HCEC 1CT (cell line): ENCODE results near the gene SIGLEC7.
A peak's percentile ranks its signal among the peaks of the same experiment; 100 is the strongest.
"Not testable (repeated sequence)": the region's sequence is repeated elsewhere in the genome, so short reads cannot be mapped to it uniquely, and the experiment has no call there.

Source experiments
- DNase-seq: peaks from one replicate; pipeline ENCODE4 v3.0.0-alpha.2; 2017

SIGLEC7 gene

GRCh38 chr19:51141181-51141580, 920 bp upstream of the SIGLEC7 start:
- DNase-seq: no peak

GRCh38 chr19:51142809-51143475, 841 bp downstream of the SIGLEC7 start:
- not testable (repeated sequence) for DNase-seq

- no peak for DNase-seq
Measured at GRCh38 chr19:51143486-51143885, 1.4 kb downstream of the SIGLEC7 start.

- no peak for DNase-seq
Measured at GRCh38 chr19:51144482-51145045, 2.5 kb downstream of the SIGLEC7 start.

- no peak for DNase-seq
Measured at GRCh38 chr19:51145916-51146493, 3.9 kb downstream of the SIGLEC7 start.

GRCh38 chr19:51146751-51147150, 4.7 kb downstream of the SIGLEC7 start:
- no peak for DNase-seq

- no peak for DNase-seq
Measured at GRCh38 chr19:51147663-51148062, 5.6 kb downstream of the SIGLEC7 start.

- DNase-seq: no peak
Measured at GRCh38 chr19:51148580-51148979, 6.5 kb downstream of the SIGLEC7 start.

GRCh38 chr19:51150627-51151026, 8.5 kb downstream of the SIGLEC7 start:
- DNase-seq: no peak

- DNase-seq: no peak
Measured at GRCh38 chr19:51156710-51157109, 14.6 kb downstream of the SIGLEC7 start.

- no peak for DNase-seq
Measured at GRCh38 chr19:51157265-51157664, 15.2 kb downstream of the SIGLEC7 start.

GRCh38 chr19:51158474-51159129, 16.5 kb downstream of the SIGLEC7 start:
- no peak for DNase-seq

GRCh38 chr19:51159656-51160055, 17.6 kb downstream of the SIGLEC7 start:
- DNase-seq: no peak

GRCh38 chr19:51161266-51161665, 19.2 kb downstream of the SIGLEC7 start:
- no peak for DNase-seq

GRCh38 chr19:51161867-51162496, 19.9 kb downstream of the SIGLEC7 start:
- DNase-seq: no peak

- no peak for DNase-seq
Measured at GRCh38 chr19:51163257-51163656, 21.2 kb downstream of the SIGLEC7 start.

- no peak for DNase-seq
Measured at GRCh38 chr19:51164215-51164614, 22.1 kb downstream of the SIGLEC7 start.

GRCh38 chr19:51166846-51167490, 24.9 kb downstream of the SIGLEC7 start:
- DNase-seq: no peak

- no peak for DNase-seq
Measured at GRCh38 chr19:51168564-51169282, 26.6 kb downstream of the SIGLEC7 start.

GRCh38 chr19:51169283-51169918, 27.3 kb downstream of the SIGLEC7 start:
- DNase-seq: peak; percentile 3

GRCh38 chr19:51172223-51172622, 30.1 kb downstream of the SIGLEC7 start:
- no peak for DNase-seq

- DNase-seq: no peak
Measured at GRCh38 chr19:51173681-51174080, 31.6 kb downstream of the SIGLEC7 start.
